GM23338 (cell line): Measurements from ENCODE around the gene NUP214.

Experiments
- CREB1 ChIP-seq: fragments of 250-450 bp; sonication (Bioruptor Pico); IDR thresholded peaks from 2 replicates; pipeline ENCODE4 v1.5.0; 2020; ENCODE audit warnings: low read depth, mild to moderate bottlenecking, moderate library complexity
- EZH2 ChIP-seq: fragments of 200-600 bp; sonication (generic); IDR thresholded peaks from one replicate; pipeline ENCODE4 v1.8.0; 2017; ENCODE audit warnings: antibody characterized with exemption, mild to moderate bottlenecking, low read depth; ENCODE audit not compliant: unreplicated experiment
- EZH2phosphoT487 ChIP-seq: fragments of 200-600 bp; sonication (generic); IDR thresholded peaks from one replicate; pipeline ENCODE4 v1.8.1; 2018; ENCODE audit warnings: antibody characterized with exemption; ENCODE audit not compliant: unreplicated experiment
- TF ChIP-seq, protein P1 (sequence below), 2 experiments: fragments of 200-600 bp in 1 of 2; sonication (generic) in 1 of 2; conservative IDR thresholded peaks; 2 replicates each; pipeline versions ENCODE4 v1.5.1 to v1.6.1; 2016 to 2017; ENCODE audit warnings: antibody characterized with exemption in 2 of 2, low read depth in 2 of 2, mild to moderate bottlenecking in 2 of 2, moderate library complexity in 1 of 2

DNA sequence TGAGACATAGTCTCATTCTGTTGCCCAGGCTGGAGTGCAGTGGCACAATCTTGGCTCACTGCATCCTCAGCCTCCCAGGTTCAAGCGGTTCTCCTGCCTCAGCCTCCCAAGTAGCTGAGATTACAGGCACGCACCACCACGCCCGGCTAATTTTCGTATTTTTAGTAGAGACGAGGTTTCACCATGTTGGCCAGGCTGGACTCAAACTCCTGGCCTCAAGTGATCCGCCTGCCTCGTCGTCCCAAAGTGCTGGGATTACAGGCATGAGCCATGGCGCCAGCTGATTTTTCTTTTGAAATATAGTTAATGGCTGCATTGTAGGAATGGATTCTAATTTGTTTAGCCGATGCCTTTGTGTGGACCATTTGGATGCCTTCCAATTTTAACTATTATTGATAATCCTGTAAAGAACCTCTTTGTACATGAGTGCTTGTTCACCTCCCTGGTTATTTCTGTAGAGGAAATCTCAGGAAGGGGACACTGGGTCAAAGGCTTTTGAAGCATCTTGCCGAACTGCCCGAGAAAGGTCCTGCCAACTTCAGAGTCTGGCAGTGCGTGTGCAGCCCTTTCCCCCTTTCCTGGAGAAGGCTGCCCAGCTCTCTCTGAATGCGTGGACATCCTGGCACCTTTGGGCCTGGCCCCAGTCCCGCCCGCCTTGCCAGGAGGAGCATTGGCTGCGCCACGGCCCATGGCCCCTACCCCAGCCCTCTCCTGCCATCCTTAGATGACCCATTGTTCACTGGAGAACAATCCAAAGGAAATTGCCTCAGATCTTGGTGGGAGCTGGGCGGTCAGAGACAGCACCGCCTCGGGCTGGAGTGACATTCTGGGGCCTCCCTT, 8.9 kb upstream of the NUP214 start:
- TF ChIP-seq, protein P1, sequence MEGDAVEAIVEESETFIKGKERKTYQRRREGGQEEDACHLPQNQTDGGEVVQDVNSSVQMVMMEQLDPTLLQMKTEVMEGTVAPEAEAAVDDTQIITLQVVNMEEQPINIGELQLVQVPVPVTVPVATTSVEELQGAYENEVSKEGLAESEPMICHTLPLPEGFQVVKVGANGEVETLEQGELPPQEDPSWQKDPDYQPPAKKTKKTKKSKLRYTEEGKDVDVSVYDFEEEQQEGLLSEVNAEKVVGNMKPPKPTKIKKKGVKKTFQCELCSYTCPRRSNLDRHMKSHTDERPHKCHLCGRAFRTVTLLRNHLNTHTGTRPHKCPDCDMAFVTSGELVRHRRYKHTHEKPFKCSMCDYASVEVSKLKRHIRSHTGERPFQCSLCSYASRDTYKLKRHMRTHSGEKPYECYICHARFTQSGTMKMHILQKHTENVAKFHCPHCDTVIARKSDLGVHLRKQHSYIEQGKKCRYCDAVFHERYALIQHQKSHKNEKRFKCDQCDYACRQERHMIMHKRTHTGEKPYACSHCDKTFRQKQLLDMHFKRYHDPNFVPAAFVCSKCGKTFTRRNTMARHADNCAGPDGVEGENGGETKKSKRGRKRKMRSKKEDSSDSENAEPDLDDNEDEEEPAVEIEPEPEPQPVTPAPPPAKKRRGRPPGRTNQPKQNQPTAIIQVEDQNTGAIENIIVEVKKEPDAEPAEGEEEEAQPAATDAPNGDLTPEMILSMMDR (conservative IDR thresholded peaks at IDR 0.05; ENCODE audit: low read depth in 2 of 2), result no peak
- TF ChIP-seq CREB1 (no peak), EZH2 (no peak), EZH2phosphoT487 (no peak)
